IMR-90 (cell line): Measurements from ENCODE around the gene RBBP8NL. TPM values are rescaled to one million over a fixed set of nuclear protein-coding genes. Genes with fewer than 3 reads are reported as not detected.

Experiments
- BHLHE40 ChIP-seq: fragments of 150-350 bp; IDR thresholded peaks from 2 replicates; pipeline ENCODE4 v1.6.1; 2016; ENCODE audit warnings: mild to moderate bottlenecking, low read depth, low read length
- MAZ ChIP-seq: IDR thresholded peaks from 2 replicates; pipeline ENCODE4 v1.6.1; 2012; ENCODE audit warnings: low read depth, mild to moderate bottlenecking, low read length, improper control_type of control experiment, moderate library complexity, borderline replicate concordance
- SMC3 ChIP-seq: fragments of 150-350 bp; IDR thresholded peaks from 2 replicates; pipeline ENCODE4 v1.6.1; 2016; ENCODE audit warnings: low read depth, mild to moderate bottlenecking, antibody characterized with exemption, low read length, moderate library complexity
- polyA plus RNA-seq, 3 experiments: library from polyadenylated mRNA; depleted of rRNA; stranded (reverse); fragments of >200 nt; gene quantifications; 2 replicates each; pipeline ENCODE4 v1.2.3, GENCODE V29; 2012; ENCODE audit warnings: low replicate concordance in 1 of 3
- total RNA-seq: library from RNA; depleted of rRNA; stranded (reverse); fragments of >200 nt; gene quantifications from 2 replicates; pipeline ENCODE4 v1.2.3, GENCODE V29; 2012

RBBP8NL gene
- total and polyA plus RNA-seq, 2 of the 4 experiments (the other 2 are of a cell fraction): not detected

DNA sequence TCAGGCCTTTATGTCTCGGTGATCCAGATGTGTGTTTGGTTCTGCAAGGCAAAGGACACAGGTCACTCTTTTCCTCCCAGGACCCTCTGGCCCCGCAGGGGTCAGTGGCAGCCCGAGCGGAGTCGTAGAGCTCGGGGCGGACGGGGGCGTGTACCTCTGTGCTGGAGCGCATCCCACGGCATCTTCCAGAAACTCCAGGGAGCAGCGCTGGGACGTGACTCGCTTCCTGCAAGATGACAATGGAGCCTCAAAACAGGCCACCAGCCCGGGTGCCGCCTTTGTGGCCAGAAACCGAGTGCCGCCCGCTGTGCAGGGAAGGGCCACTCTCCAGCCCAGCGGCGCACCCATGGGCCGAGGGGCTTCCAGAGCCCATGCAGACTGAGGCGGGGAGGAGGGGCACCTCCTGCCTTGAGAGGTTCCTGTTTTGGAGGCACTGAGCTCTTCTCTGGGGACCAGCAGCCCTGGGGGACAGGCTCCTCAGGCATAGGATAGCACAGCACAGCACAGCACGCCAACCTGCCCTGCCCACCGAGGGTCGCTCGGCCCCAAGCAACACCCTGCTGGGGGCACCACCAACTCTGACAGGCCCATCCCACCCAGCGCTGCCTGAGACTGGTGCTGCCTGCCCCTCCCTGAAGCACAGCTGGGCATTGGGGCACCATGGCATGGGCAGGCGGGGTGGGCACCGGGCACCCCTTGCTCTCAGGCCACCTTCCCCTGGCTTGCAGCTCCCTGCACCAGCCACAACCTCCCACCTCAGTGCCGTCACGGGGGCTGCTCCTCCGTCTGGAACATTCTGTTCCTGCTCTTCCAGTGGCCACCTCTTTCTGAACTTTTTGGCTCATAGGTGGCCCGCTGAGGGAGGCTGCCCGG, 30.7 kb downstream of the RBBP8NL start (continued):
- TF ChIP-seq SMC3: no peak
- no peak for TF ChIP-seq BHLHE40
- TF ChIP-seq MAZ: no peak
